Middle frontal gyrus (tissue), 1 donor: ENCODE results near the gene LILRB4.
"Not testable (repeated sequence)": the region's sequence is repeated elsewhere in the genome, so short reads cannot be mapped to it uniquely, and the experiment has no call there.

ENCODE experiments used
- DNase-seq: peaks from one replicate; pipeline ENCODE4 v3.0.0-alpha.2; 2015; ENCODE audit warnings: low spot score; ENCODE audit errors: extremely low spot score

Gene LILRB4

GRCh38 chr19:54691582-54692297, 29.0 kb downstream of the LILRB4 start:
- DNase-seq: no peak

DNA sequence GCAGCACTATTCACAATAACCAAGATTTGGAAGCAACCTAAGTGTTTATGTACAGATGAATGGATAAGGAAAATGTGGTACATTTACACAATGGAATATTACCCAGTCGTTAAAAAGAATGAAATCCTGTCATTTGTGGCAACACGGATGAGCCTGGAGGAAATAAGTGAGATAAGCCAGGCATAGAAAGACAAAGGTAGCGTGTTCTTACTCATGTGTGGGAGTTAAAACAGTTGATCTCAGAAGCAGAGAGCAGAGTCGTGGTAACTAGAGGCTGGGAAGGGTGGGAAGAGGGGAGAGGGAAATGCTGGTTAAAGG, 29.5 kb downstream of the LILRB4 start:
- no peak for DNase-seq

- DNase-seq: no peak
Measured at GRCh38 chr19:54694648-54695047, 31.9 kb downstream of the LILRB4 start.

DNA sequence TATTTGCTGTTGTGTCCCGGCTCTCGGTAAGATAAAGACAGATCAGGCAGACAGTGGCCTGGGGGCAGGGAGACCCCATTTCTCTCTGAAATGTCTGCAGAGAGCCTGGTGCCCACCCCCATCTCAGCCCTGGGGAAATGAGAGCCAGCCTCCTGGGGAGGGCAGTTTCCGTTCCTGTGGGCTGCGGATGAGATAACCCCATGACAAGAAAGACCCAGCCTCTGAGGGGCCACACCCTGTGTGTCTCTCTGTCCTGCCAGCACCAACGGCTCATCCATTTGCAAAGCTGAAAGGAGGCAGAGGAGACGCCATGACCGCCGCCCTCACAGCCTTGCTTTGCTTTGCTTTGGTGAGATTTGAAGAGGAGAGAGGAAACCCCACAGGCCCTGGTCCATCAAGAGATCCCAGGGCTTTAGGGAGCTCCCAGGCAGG, 33.3 kb downstream of the LILRB4 start:
- no peak for DNase-seq

GRCh38 chr19:54696766-54697165, 34.0 kb downstream of the LILRB4 start:
- DNase-seq: no peak

- not testable (repeated sequence) for DNase-seq
Measured at GRCh38 chr19:54697716-54698115, 34.9 kb downstream of the LILRB4 start.

- DNase-seq: no peak
Measured at GRCh38 chr19:54704928-54705327, 42.1 kb downstream of the LILRB4 start.

GRCh38 chr19:54707962-54708361, 45.2 kb downstream of the LILRB4 start:
- no peak for DNase-seq

- DNase-seq: no peak
Measured at GRCh38 chr19:54708781-54709180, 46.0 kb downstream of the LILRB4 start.

DNA sequence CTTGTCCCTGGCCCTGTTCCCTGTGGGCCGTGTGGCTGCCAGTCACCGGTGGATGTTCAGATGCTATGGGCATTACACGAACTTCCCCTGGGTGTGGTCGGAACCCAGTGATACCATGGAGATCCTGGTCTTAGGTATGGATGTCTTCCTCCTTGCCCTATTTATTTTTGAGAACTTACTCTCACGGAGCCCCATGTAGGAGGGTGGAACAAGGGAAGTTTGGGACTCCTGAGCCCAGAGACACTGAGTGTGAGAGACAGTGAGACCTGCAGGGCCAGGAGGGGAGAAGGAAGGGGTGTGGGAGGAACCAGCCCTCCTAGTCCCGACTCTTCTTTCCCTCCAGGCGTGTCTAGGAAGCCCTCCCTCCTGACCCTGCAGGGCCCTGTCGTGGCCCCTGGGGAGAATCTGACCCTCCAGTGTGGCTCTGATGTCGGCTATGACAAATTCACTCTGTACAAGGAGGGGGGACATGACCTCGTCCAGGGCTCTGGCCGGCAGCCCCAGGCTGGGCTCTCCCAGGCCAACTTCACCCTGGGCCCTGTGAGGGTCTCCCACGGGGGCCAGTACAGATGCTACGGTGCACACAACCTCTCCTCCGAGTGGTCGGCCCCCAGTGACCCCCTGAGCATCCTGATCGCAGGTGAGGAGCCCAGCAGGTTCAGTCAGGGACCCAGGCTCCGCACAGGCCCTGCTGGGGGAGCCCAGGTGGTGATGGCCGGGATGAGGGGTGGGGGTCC, 46.6 kb downstream of the LILRB4 start:
- no peak for DNase-seq

DNA sequence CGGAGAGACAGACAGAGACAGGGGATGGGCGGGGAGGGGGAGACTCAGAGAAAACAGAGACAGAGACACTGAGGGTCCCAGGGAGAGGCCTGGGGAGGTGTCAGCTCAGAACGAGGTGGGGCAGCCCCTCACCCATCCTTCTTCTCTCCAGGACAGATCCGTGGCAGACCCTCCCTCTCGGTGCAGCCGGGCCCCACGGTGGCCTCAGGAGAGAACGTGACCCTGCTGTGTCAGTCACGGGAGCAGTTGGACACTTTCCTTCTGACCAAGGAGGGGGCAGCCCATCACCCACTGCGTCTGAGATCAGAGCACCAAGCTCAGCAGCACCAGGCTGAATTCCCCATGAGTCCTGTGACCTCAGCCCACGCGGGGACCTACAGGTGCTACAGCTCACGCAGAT, 47.2 kb downstream of the LILRB4 start:
- DNase-seq: not testable (repeated sequence)
